SK-N-SH (cell line): ENCODE results near the gene MYO5C. TPM values are rescaled to one million over a fixed set of nuclear protein-coding genes. Genes with fewer than 3 reads are reported as not detected.

Source experiments
- CTCF ChIA-PET: fragments of 300-600, 350-600 bp; formaldehyde crosslinking; extraction: SDS; loops from one replicate; lab custom pipeline; 2021; lab: Yijun Ruan, JAX
- POLR2A ChIA-PET: fragments of 350-600 bp; sonication (Branson Sonifier 250); formaldehyde crosslinking; extraction: SDS; loops from one replicate; lab custom pipeline; 2020; ENCODE audit warnings: antibody characterized with exemption, inconsistent platforms; lab: Yijun Ruan, JAX
- DNase-seq: peaks from one replicate; pipeline ENCODE4 v3.0.0; 2012
- H2AFZ ChIP-seq: fragments of 200-600 bp; sonication (generic); 2 replicates; pipeline ENCODE4 v1.8.1; 2016; ENCODE audit warnings: antibody characterized with exemption, mild to moderate bottlenecking, low read depth
- H3F3A ChIP-seq: fragments of 200-600 bp; sonication (generic); replicated peaks from 2 replicates; pipeline ENCODE3; 2016; ENCODE audit warnings: antibody characterized with exemption, mild to moderate bottlenecking; ENCODE audit not compliant: insufficient read depth
- H3K27ac ChIP-seq, 2 experiments: fragments of 200-500 bp in 1 of 2; fragments of 200-600 bp in 1 of 2; sonication (Bioruptor generic) in 1 of 2; sonication (generic), shearing (Covaris generic) in 1 of 2; 2 replicates each; pipeline versions ENCODE4 v1.5.1 to v1.6.1; 2014 to 2016; ENCODE audit warnings: low read depth in 2 of 2, inconsistent platforms in 1 of 2, low read length in 1 of 2, mild to moderate bottlenecking in 1 of 2, mixed read lengths in 1 of 2
- H3K27me3 ChIP-seq: fragments of 200-600 bp; sonication (generic), shearing (Covaris generic); 2 replicates; pipeline ENCODE4 v1.6.1; 2016; ENCODE audit warnings: mixed run types; ENCODE audit not compliant: insufficient read depth
- H3K36me3 ChIP-seq, 2 experiments: fragments of 200-500 bp in 1 of 2; fragments of 200-600 bp in 1 of 2; sonication (Bioruptor generic) in 1 of 2; sonication (generic) in 1 of 2; replicated peaks in 1 of 2; 2 replicates each; pipeline versions ENCODE3 to v1.5.1; 2014 to 2016; ENCODE audit warnings: low read length in 1 of 2, mild to moderate bottlenecking in 1 of 2; ENCODE audit not compliant: insufficient read depth in 2 of 2, control insufficient read depth in 1 of 2
- H3K4me1 ChIP-seq, 2 experiments: fragments of 200-500 bp in 1 of 2; fragments of 200-600 bp in 1 of 2; sonication (Bioruptor generic) in 1 of 2; sonication (generic), shearing (Covaris generic) in 1 of 2; 2 replicates each; pipeline versions ENCODE4 v1.5.1 to v1.6.1; 2014 to 2016; ENCODE audit warnings: low read depth in 1 of 2, low read length in 1 of 2, mixed run types in 1 of 2; ENCODE audit not compliant: insufficient read depth in 2 of 2, control insufficient read depth in 1 of 2
- H3K4me2 ChIP-seq: fragments of 200-600 bp; sonication (generic), shearing (Covaris generic); 2 replicates; pipeline ENCODE4 v1.6.1; 2017; ENCODE audit warnings: mixed run types
- H3K4me3 ChIP-seq, 2 experiments: fragments of 200-500 bp in 1 of 2; fragments of 200-600 bp in 1 of 2; sonication (Bioruptor generic) in 1 of 2; sonication (generic), shearing (Covaris generic) in 1 of 2; 2 replicates each; pipeline versions ENCODE4 v1.5.1 to v1.8.1; 2014 to 2016; ENCODE audit warnings: low read depth in 2 of 2, inconsistent platforms in 1 of 2, low read length in 1 of 2, mild to moderate bottlenecking in 1 of 2, mixed read lengths in 1 of 2, moderate library complexity in 1 of 2
- H3K79me2 ChIP-seq: fragments of 200-600 bp; sonication (generic); 2 replicates; pipeline ENCODE4 v1.8.1; 2017; ENCODE audit warnings: mild to moderate bottlenecking; ENCODE audit not compliant: insufficient read depth
- H3K9ac ChIP-seq: fragments of 200-600 bp; sonication (generic); 2 replicates; pipeline ENCODE4 v1.6.1; 2017; ENCODE audit warnings: mixed run types
- H3K9me2 ChIP-seq: fragments of 200-600 bp; sonication (generic); 2 replicates; pipeline ENCODE4 v1.6.1; 2017; ENCODE audit warnings: mixed run types
- H3K9me3 ChIP-seq: fragments of 200-600 bp; sonication (generic); 2 replicates; pipeline ENCODE4 v1.6.1; 2017; ENCODE audit warnings: mixed run types, mild to moderate bottlenecking, moderate library complexity
- H4K20me1 ChIP-seq: fragments of 200-600 bp; sonication (generic); 2 replicates; pipeline ENCODE4 v1.6.1; 2017; ENCODE audit warnings: mild to moderate bottlenecking, mixed run types; ENCODE audit not compliant: insufficient read depth
- CTCF ChIP-seq: fragments of 200-600 bp; sonication (generic); IDR thresholded peaks from 2 replicates; pipeline ENCODE4 v1.6.1; 2017; ENCODE audit warnings: antibody characterized with exemption, mild to moderate bottlenecking, moderate library complexity
- FOSL2 ChIP-seq: IDR thresholded peaks from 2 replicates; pipeline ENCODE4 v1.4.0; 2012; ENCODE audit warnings: low read depth, mild to moderate bottlenecking, moderate library complexity, borderline replicate concordance
- FOXM1 ChIP-seq: IDR thresholded peaks from 2 replicates; pipeline ENCODE4 v1.4.0; 2012; ENCODE audit warnings: low read depth, mild to moderate bottlenecking
- GATA2 ChIP-seq: sonication (generic); formaldehyde crosslinking; IDR thresholded peaks from 2 replicates; pipeline ENCODE4 v1.5.0; 2020; ENCODE audit warnings: mild to moderate bottlenecking, missing genetic modification reagents
- IRF3 ChIP-seq: fragments of 150-350 bp; IDR thresholded peaks from 2 replicates; pipeline ENCODE4 v1.6.1; 2016; ENCODE audit warnings: mild to moderate bottlenecking, low read depth, low read length
- MAX ChIP-seq: IDR thresholded peaks from 2 replicates; pipeline ENCODE4 v1.4.0; 2012; ENCODE audit warnings: low read depth
- MXI1 ChIP-seq: IDR thresholded peaks from 2 replicates; pipeline ENCODE4 v1.6.1; 2012; ENCODE audit warnings: mild to moderate bottlenecking, low read depth, low read length, improper control_type of control experiment
- TEAD4 ChIP-seq: IDR thresholded peaks from 2 replicates; pipeline ENCODE4 v1.4.0; 2012; ENCODE audit warnings: mild to moderate bottlenecking, borderline replicate concordance; ENCODE audit not compliant: insufficient read depth
- WGBS: methylation state at CpG from one replicate; pipeline ENCODE4 v1.1.6; 2017; ENCODE audit warnings: low lambda C conversion rate; 5-methylcytosine and 5-hydroxymethylcytosine counted together
- polyA plus RNA-seq, 3 experiments: library from polyadenylated mRNA; depleted of rRNA; stranded (reverse); fragments of >200 nt; gene quantifications; 2 replicates each; pipeline ENCODE4 v1.2.3, GENCODE V29; 2012

The MYO5C gene
- polyA plus RNA-seq, 1 of the 3 experiments (the other 2 are of a cell fraction) = 0.99 TPM

GRCh38 chr15:52199271-52199670 lies 96.3 kb downstream of the MYO5C start:
- TF ChIP-seq TEAD4 (no peak), MAX (no peak), IRF3 (no peak), CTCF (no peak), MXI1 (no peak)
- TF ChIP-seq, all 33 proteins: peak for 0
- no peak overlapping the region for H3K4me3 ChIP-seq
- H3K9me2 ChIP-seq = no peaks in the 10 kb centered on the region
- H3K27ac ChIP-seq = no peak overlapping the region
- H2AFZ ChIP-seq = no peak overlapping the region
- no peak overlapping the region for H3K4me2 ChIP-seq
- H3K27me3 ChIP-seq = no peaks in the 10 kb centered on the region
- H3K4me1 ChIP-seq = no peaks in the 10 kb centered on the region; a peak in 1 of 4 replicates
- no peak overlapping the region for H3K9ac ChIP-seq
- CTCF ChIA-PET = interaction anchor here (0.7 to 2.6 kb wide), 3 partner anchors 9 to 28 kb away, joined by 3 to 14 read pairs (median 4); no protein-coding TSS in a partner anchor
- no peaks in the 10 kb centered on the region for H4K20me1 ChIP-seq
- H3K36me3 ChIP-seq = no peaks in the 10 kb centered on the region
- POLR2A ChIA-PET = no interaction called here
- H3K9me3 ChIP-seq = no peaks in the 10 kb centered on the region
- no peak for DNase-seq
- H3F3A ChIP-seq = peaks cover 11% of the 10 kb centered on the region
- 100% methylated on average over 2 of the region's 2 CpGs for WGBS
- H3K79me2 ChIP-seq = no peaks in the 10 kb centered on the region

GRCh38 chr15:52196891-52197290 lies 98.7 kb downstream of the MYO5C start:
- H2AFZ ChIP-seq = no peak overlapping the region
- no peak for DNase-seq
- ChIA-PET CTCF (no interaction called here), POLR2A (no interaction called here)
- no peaks in the 10 kb centered on the region for H3K79me2 ChIP-seq
- H3K4me1 ChIP-seq = peaks cover 0 to 10% of the 10 kb centered on the region in 2 experiments; a peak in 1 of 4 replicates
- no peak for TF ChIP-seq GATA2 (CRISPR knock-in tag)
- no peak overlapping the region for H3K9ac ChIP-seq
- no peaks in the 10 kb centered on the region for H3K9me2 ChIP-seq
- 40% methylated on average over 3 of the region's 3 CpGs for WGBS
- no peak overlapping the region for H3K4me3 ChIP-seq
- no peak overlapping the region for H3K27ac ChIP-seq
- no peaks in the 10 kb centered on the region for H3K9me3 ChIP-seq
- H3K4me2 ChIP-seq = no peak overlapping the region
- no peaks in the 10 kb centered on the region for H3K27me3 ChIP-seq
- no peaks in the 10 kb centered on the region for H4K20me1 ChIP-seq
- no peaks in the 10 kb centered on the region for H3K36me3 ChIP-seq
- H3F3A ChIP-seq = peaks cover 14% of the 10 kb centered on the region

- ChIA-PET CTCF (interaction anchor here (1.6 kb wide), 1 partner anchor 15 kb away, joined by 10 read pairs; no protein-coding TSS in a partner anchor), POLR2A (interaction anchor here (0.7 kb wide), 1 partner anchor 16 kb away, joined by 7 read pairs; no protein-coding TSS in a partner anchor)
- H3F3A ChIP-seq = peaks cover 4% of the 10 kb centered on the region
- no peaks in the 10 kb centered on the region for H3K27me3 ChIP-seq
- peaks cover 0 to 10% of the 10 kb centered on the region in 2 experiments; a peak in 1 of 4 replicates for H3K4me1 ChIP-seq
- no peak overlapping the region for H3K9ac ChIP-seq
- WGBS = 21% methylated on average over 1 of the region's 1 CpG
- H3K27ac ChIP-seq = peak overlapping the region in 1 of 2 experiments; percentile 38; a peak in 1 of 4 replicates
- DNase-seq = no peak
- H3K36me3 ChIP-seq = no peaks in the 10 kb centered on the region
- H3K79me2 ChIP-seq = no peaks in the 10 kb centered on the region
- no peak overlapping the region for H3K4me3 ChIP-seq
- H2AFZ ChIP-seq = peak overlapping the region; percentile 48; the same call in 1 of the 2 replicates
- no peaks in the 10 kb centered on the region for H4K20me1 ChIP-seq
- TF ChIP-seq FOSL2 = 0 out of 2 replicates have a peak, but pooled peaks have one; percentile 13
- no peak for TF ChIP-seq FOXM1
- H3K9me3 ChIP-seq = no peaks in the 10 kb centered on the region
- H3K4me2 ChIP-seq = 0 out of 2 replicates have a peak overlapping the region, but pooled peaks have one; percentile 13
- H3K9me2 ChIP-seq = no peaks in the 10 kb centered on the region
Observed at GRCh38 chr15:52193791-52194190, 101.8 kb downstream of the MYO5C start.
